Lower leg skin (tissue), 3 donors: ENCODE results near the gene BAD.

Source experiments
- POLR2A ChIP-seq, 2 donors: fragments of 450-650 bp; IDR thresholded peaks; one replicate each; pipeline ENCODE4 v1.6.1; 2016 to 2017; ENCODE audit warnings: antibody characterized with exemption in 2 of 2, mild to moderate bottlenecking in 1 of 2, moderate library complexity in 1 of 2
- TF ChIP-seq, protein P1 (sequence below), 3 donors: fragments of 450-650 bp; IDR thresholded peaks; one replicate each; pipeline ENCODE4 v1.5.1; 2016; ENCODE audit warnings: antibody characterized with exemption in 3 of 3, mild to moderate bottlenecking in 3 of 3, moderate library complexity in 2 of 3

DNA sequence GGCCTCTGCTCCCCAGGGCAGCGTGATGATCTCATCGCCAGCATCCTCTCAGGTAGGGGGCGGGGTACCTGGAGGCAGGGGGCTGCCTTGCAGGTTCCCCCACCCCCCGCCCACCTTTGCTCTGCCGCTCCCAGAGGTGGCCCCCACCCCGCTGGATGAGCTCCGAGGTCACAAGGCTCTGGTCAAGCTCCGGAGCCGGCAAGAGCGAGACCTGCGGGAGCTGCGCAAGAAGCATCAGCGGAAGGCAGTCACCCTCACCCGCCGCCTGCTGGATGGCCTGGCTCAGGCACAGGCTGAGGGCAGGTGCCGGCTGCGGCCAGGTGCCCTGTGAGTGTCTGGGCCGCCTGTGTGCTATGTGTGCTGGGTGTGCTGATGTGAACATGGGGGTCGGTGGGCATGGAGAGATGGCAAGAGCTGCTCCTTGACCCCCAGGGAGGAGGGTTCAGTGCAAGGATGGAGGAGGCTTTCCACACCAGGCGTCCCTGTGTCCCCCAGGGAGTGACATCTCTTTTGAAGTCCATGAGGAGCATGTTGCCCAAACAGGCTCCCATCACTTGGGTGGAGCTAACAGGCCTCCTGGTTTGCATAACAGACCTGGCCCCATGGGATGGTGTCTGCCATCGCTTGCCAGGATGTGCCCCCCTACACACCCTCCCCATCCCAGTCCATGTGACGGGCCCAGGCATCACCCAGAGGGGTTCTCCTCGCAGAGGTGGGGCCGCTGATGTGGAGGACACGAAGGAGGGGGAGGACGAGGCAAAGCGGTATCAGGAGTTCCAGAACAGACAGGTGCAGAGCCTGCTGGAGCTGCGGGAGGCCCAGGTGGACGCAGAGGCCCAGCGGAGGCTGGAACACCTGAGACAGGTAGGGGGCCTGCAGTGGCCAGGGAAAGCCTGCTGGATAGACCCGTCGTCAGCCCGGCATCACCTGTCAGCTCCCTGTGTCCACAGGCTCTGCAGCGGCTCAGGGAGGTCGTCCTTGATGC is 19.0 kb downstream of the BAD start:
- no peak for TF ChIP-seq POLR2A (IDR thresholded peaks at IDR 0.05)
- TF ChIP-seq, protein P1, sequence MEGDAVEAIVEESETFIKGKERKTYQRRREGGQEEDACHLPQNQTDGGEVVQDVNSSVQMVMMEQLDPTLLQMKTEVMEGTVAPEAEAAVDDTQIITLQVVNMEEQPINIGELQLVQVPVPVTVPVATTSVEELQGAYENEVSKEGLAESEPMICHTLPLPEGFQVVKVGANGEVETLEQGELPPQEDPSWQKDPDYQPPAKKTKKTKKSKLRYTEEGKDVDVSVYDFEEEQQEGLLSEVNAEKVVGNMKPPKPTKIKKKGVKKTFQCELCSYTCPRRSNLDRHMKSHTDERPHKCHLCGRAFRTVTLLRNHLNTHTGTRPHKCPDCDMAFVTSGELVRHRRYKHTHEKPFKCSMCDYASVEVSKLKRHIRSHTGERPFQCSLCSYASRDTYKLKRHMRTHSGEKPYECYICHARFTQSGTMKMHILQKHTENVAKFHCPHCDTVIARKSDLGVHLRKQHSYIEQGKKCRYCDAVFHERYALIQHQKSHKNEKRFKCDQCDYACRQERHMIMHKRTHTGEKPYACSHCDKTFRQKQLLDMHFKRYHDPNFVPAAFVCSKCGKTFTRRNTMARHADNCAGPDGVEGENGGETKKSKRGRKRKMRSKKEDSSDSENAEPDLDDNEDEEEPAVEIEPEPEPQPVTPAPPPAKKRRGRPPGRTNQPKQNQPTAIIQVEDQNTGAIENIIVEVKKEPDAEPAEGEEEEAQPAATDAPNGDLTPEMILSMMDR (IDR thresholded peaks at IDR 0.05): no peak
